ENCODE data around the gene ATP9A. TPM values are rescaled to one million over a fixed set of nuclear protein-coding genes. Genes with fewer than 3 reads are reported as not detected.
"Not testable (repeated sequence)": the region's sequence is repeated elsewhere in the genome, so short reads cannot be mapped to it uniquely, and the experiment has no call there.

ATP9A gene
- total RNA-seq, 1 experiment from 2014 or later: 16.8 TPM

DNA sequence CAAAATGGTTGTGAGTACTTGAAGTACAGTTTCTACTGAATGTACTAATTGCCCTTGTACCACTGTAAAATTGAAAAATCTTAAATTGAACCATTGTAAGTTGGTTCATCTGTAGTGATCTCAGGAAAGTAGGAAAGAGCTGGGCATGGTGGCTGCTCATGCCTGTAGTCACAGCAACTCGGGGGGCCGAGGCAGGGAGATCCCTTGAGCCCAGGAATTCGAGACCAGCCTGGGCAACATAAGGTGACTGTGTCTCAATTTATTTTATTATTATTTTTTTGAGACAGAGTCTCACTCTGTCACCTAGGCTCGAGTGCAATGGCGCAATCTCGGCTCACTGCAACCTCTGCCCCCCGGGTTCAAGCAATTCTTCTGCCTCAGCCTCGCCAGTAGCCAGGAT, 48.7 kb upstream of the ATP9A start:
- H3K4me2 ChIP-seq (ENCODE audit: low read length); H3K4me1 ChIP-seq (ENCODE audit: control insufficient read depth in 1 of 2, insufficient read depth in 2 of 2, low read length in 2 of 2); DNase-seq (ENCODE audit: low read depth, low spot score); H3K36me3 ChIP-seq (ENCODE audit: control insufficient read depth in 1 of 2, insufficient read depth in 2 of 2, low read length in 2 of 2); H2AFZ ChIP-seq (ENCODE audit: low read depth, low read length, poor library complexity, severe bottlenecking); H3K27ac ChIP-seq (ENCODE audit: low read depth, low read length); H3K27me3 ChIP-seq (ENCODE audit: insufficient read depth, low read length); ATAC-seq; RAD21 ChIA-PET (ENCODE audit: low non-redundant PET in 1 of 2, low total read pairs in 2 of 2, uncharacterized antibody in 2 of 2, unreplicated experiment in 2 of 2); H3K9ac ChIP-seq (ENCODE audit: low read length); H3K9me3 ChIP-seq (ENCODE audit: control insufficient read depth in 1 of 2, insufficient read depth in 1 of 2, low read depth in 1 of 2, low read length in 2 of 2); H4K20me1 ChIP-seq (ENCODE audit: insufficient read depth); POLR2A ChIA-PET; H3K4me3 ChIP-seq (replicated peaks in 1 of 2; ENCODE audit: low read depth in 1 of 2, low read length in 2 of 2); H3K9me2 ChIP-seq (ENCODE audit: insufficient read depth); intact Hi-C loops (cut with micrococcal nuclease); CTCF ChIA-PET; H3K79me2 ChIP-seq (ENCODE audit: insufficient read depth, low read length); BruUV-seq (replicated peaks): not testable (repeated sequence)

DNA sequence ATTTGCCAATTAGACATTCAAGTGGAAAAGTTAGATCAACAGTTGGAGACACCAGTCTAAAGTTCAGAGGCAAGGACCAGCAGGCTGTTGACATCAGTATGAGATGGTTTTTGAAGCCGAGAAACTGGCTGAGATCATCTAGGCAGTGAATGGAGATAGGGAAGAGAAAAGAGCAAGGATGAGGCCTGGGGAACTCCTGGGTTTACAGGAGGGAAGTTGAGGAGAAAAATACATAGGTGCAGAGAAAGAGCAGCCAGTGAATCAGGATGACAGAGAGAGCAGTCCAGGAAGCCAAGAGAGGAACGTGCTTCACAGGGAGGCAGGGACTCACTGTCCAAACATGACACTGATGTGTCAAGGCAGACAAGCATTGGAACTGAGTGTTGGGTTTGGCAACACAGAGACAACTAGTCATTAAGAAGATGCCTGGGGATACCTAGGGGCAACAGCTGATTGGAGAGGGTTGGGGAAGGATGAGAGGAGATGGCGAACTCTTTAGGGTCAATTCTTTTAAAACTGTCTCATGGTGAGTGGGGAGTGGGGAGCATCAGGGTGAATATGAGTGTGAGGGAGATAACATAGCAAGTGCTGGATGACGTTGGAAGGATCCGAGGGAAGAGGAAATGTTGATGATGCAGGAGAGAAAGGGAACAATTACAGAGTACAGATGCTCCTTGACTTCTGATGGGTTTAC, 47.3 kb upstream of the ATP9A start:
- no peak for ATAC-seq
- Histone ChIP-seq H3K4me1 (ENCODE audit: control insufficient read depth in 1 of 2, insufficient read depth in 2 of 2, low read length in 2 of 2) (no peaks in the 10 kb centered on the region), H3K27me3 (ENCODE audit: insufficient read depth, low read length) (no peaks in the 10 kb centered on the region), H2AFZ (ENCODE audit: low read depth, low read length, poor library complexity, severe bottlenecking) (no peak overlapping the region), H3K4me3 (replicated peaks in 1 of 2; ENCODE audit: low read depth in 1 of 2, low read length in 2 of 2) (no peak overlapping the region), H3K4me2 (ENCODE audit: low read length) (no peak overlapping the region), H3K36me3 (ENCODE audit: control insufficient read depth in 1 of 2, insufficient read depth in 2 of 2, low read length in 2 of 2) (no peaks in the 10 kb centered on the region), H3K9ac (ENCODE audit: low read length) (no peak overlapping the region), H3K79me2 (ENCODE audit: insufficient read depth, low read length) (no peaks in the 10 kb centered on the region), H4K20me1 (ENCODE audit: insufficient read depth) (no peaks in the 10 kb centered on the region), H3K9me2 (ENCODE audit: insufficient read depth) (no peaks in the 10 kb centered on the region), H3K9me3 (ENCODE audit: control insufficient read depth in 1 of 2, insufficient read depth in 1 of 2, low read depth in 1 of 2, low read length in 2 of 2) (no peaks in the 10 kb centered on the region), H3K27ac (ENCODE audit: low read depth, low read length) (no peak overlapping the region)
- BruUV-seq (replicated peaks): no TSS peak
- intact Hi-C loops (cut with micrococcal nuclease): no loop called here
- ChIA-PET RAD21 (ENCODE audit: low non-redundant PET in 1 of 2, low total read pairs in 2 of 2, uncharacterized antibody in 2 of 2, unreplicated experiment in 2 of 2) (no interaction called here), POLR2A (no interaction called here), CTCF (no interaction called here)
- TF ChIP-seq YY1 (IDR thresholded peaks at IDR 0.05; ENCODE audit: extremely low read depth, insufficient replicate concordance, low read depth, low read length) (no peak), RAD21 (IDR thresholded peaks at IDR 0.05; ENCODE audit: low read depth) (no peak), CEBPB (IDR thresholded peaks at IDR 0.05; ENCODE audit: low read depth) (no peak), ZNF274 (IDR thresholded peaks at IDR 0.05; ENCODE audit: low read depth, low read length) (no peak), JUND (IDR thresholded peaks at IDR 0.05) (no peak), TCF7L2 (IDR thresholded peaks at IDR 0.05; ENCODE audit: borderline replicate concordance, extremely low read depth, insufficient read depth, insufficient read length) (no peak), ZFX (IDR thresholded peaks at IDR 0.05) (no peak), POLR2AphosphoS5 (IDR thresholded peaks at IDR 0.05; ENCODE audit: low read depth, low read length) (no peak)
- TF ChIP-seq, protein P1, sequence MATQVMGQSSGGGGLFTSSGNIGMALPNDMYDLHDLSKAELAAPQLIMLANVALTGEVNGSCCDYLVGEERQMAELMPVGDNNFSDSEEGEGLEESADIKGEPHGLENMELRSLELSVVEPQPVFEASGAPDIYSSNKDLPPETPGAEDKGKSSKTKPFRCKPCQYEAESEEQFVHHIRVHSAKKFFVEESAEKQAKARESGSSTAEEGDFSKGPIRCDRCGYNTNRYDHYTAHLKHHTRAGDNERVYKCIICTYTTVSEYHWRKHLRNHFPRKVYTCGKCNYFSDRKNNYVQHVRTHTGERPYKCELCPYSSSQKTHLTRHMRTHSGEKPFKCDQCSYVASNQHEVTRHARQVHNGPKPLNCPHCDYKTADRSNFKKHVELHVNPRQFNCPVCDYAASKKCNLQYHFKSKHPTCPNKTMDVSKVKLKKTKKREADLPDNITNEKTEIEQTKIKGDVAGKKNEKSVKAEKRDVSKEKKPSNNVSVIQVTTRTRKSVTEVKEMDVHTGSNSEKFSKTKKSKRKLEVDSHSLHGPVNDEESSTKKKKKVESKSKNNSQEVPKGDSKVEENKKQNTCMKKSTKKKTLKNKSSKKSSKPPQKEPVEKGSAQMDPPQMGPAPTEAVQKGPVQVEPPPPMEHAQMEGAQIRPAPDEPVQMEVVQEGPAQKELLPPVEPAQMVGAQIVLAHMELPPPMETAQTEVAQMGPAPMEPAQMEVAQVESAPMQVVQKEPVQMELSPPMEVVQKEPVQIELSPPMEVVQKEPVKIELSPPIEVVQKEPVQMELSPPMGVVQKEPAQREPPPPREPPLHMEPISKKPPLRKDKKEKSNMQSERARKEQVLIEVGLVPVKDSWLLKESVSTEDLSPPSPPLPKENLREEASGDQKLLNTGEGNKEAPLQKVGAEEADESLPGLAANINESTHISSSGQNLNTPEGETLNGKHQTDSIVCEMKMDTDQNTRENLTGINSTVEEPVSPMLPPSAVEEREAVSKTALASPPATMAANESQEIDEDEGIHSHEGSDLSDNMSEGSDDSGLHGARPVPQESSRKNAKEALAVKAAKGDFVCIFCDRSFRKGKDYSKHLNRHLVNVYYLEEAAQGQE (IDR thresholded peaks at IDR 0.05; ENCODE audit: low read depth): no peak
- TF ChIP-seq, protein P2, sequence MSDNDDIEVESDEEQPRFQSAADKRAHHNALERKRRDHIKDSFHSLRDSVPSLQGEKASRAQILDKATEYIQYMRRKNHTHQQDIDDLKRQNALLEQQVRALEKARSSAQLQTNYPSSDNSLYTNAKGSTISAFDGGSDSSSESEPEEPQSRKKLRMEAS (IDR thresholded peaks at IDR 0.05): no peak
- TF ChIP-seq, protein P3, sequence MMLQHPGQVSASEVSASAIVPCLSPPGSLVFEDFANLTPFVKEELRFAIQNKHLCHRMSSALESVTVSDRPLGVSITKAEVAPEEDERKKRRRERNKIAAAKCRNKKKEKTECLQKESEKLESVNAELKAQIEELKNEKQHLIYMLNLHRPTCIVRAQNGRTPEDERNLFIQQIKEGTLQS (IDR thresholded peaks at IDR 0.05): no peak
- DNase-seq (ENCODE audit: low read depth, low spot score): no peak

Data from HCT116 (cell line).